AG08396 (cell line): ENCODE measurements around the gene DCXR.
A peak's percentile ranks its signal among the peaks of the same experiment; 100 is the strongest.

Experiments used
- DNase-seq: peaks from one replicate; pipeline ENCODE4 v3.0.0; 2012; ENCODE audit warnings: low spot score, mixed read lengths

DCXR gene

GRCh38 chr17:82010575-82011525 is 26.6 kb downstream of the DCXR start:
- DNase-seq, result no peak

- DNase-seq, result no peak
These were observed 28.1 kb downstream of the DCXR start for GRCh38 chr17:82009413-82009812.

- no peak for DNase-seq
These were observed 28.5 kb downstream of the DCXR start for GRCh38 chr17:82008941-82009405.

GRCh38 chr17:82008258-82008940 is 29.1 kb downstream of the DCXR start:
- DNase-seq, result no peak

GRCh38 chr17:82007495-82008257 is 29.8 kb downstream of the DCXR start:
- no peak for DNase-seq

- DNase-seq, result no peak
These were observed 30.3 kb downstream of the DCXR start for GRCh38 chr17:82007228-82007494.

- peak; percentile 76 for DNase-seq
These were observed 30.8 kb downstream of the DCXR start for GRCh38 chr17:82006468-82007227.

- no peak for DNase-seq
These were observed 31.7 kb downstream of the DCXR start for GRCh38 chr17:82005701-82006348.

- DNase-seq, result no peak
These were observed 32.7 kb downstream of the DCXR start for GRCh38 chr17:82004517-82005455.

GRCh38 chr17:82003411-82004381 is 33.8 kb downstream of the DCXR start:
- peak; percentile 97 for DNase-seq

GRCh38 chr17:82001571-82002056 is 35.9 kb downstream of the DCXR start:
- no peak for DNase-seq

GRCh38 chr17:82000803-82001570 is 36.5 kb downstream of the DCXR start:
- DNase-seq, result no peak

- no peak for DNase-seq
These were observed 37.3 kb downstream of the DCXR start for GRCh38 chr17:81999976-82000802.

GRCh38 chr17:81999587-81999975 is 37.9 kb downstream of the DCXR start:
- no peak for DNase-seq

GRCh38 chr17:81998691-81999438 is 38.6 kb downstream of the DCXR start:
- DNase-seq, result no peak

- DNase-seq, result no peak
These were observed 39.3 kb downstream of the DCXR start for GRCh38 chr17:81998212-81998611.
